Measurements from ENCODE around the gene HAPLN1. TPM values are rescaled to one million over a fixed set of nuclear protein-coding genes. Genes with fewer than 3 reads are reported as not detected.
"Not testable (repeated sequence)": the region's sequence is repeated elsewhere in the genome, so short reads cannot be mapped to it uniquely, and the experiment has no call there.

The HAPLN1 gene
- polyA plus RNA-seq, 1 experiment: not detected

GRCh38 chr5:83741571-83741970 is 20.9 kb upstream of the HAPLN1 start:
- ChIA-PET POLR2A (no interaction called here), CTCF (no interaction called here)
- DNase-seq (ENCODE audit: low read depth, low spot score): no peak
- no peak overlapping the region for H3K4me3 ChIP-seq (ENCODE audit: low read depth, low read length)
- no peak overlapping the region for H3K27ac ChIP-seq (ENCODE audit: low read depth, low read length)
- no peaks in the 10 kb centered on the region for H3K27me3 ChIP-seq (ENCODE audit: control insufficient read depth, insufficient read depth, low read length)
- no peak for TF ChIP-seq CTCF (IDR thresholded peaks at IDR 0.05; ENCODE audit: low read depth, low read length)
- peaks cover under 1% of the 10 kb centered on the region; the same call in 1 of the 2 replicates for H3K9me3 ChIP-seq (ENCODE audit: control insufficient read depth, insufficient read depth, low read length)

GRCh38 chr5:83740741-83741140 is 20.1 kb upstream of the HAPLN1 start:
- POLR2A ChIA-PET: no interaction called here
- CTCF ChIA-PET: interaction anchor here (1.4 kb wide), 1 partner anchor 29 kb away, joined by 6 read pairs; no protein-coding TSS in a partner anchor

GRCh38 chr5:83736169-83736568 is 15.5 kb upstream of the HAPLN1 start:
- H3K4me3 ChIP-seq (ENCODE audit: low read depth, low read length); CTCF ChIA-PET; H3K9me3 ChIP-seq (ENCODE audit: control insufficient read depth, insufficient read depth, low read length); H3K27me3 ChIP-seq (ENCODE audit: control insufficient read depth, insufficient read depth, low read length); DNase-seq (ENCODE audit: low read depth, low spot score); POLR2A ChIA-PET; H3K27ac ChIP-seq (ENCODE audit: low read depth, low read length): not testable (repeated sequence)

More at GRCh38 chr5:83740741-83741140, 20.1 kb upstream of the HAPLN1 start:
- no peak overlapping the region for H3K4me3 ChIP-seq (ENCODE audit: low read depth, low read length)
- DNase-seq (ENCODE audit: low read depth, low spot score): no peak
- TF ChIP-seq CTCF (IDR thresholded peaks at IDR 0.05; ENCODE audit: low read depth, low read length): no peak
- no peaks in the 10 kb centered on the region for H3K27me3 ChIP-seq (ENCODE audit: control insufficient read depth, insufficient read depth, low read length)
- H3K27ac ChIP-seq (ENCODE audit: low read depth, low read length): no peak overlapping the region
- no peaks in the 10 kb centered on the region for H3K9me3 ChIP-seq (ENCODE audit: control insufficient read depth, insufficient read depth, low read length)

DNA sequence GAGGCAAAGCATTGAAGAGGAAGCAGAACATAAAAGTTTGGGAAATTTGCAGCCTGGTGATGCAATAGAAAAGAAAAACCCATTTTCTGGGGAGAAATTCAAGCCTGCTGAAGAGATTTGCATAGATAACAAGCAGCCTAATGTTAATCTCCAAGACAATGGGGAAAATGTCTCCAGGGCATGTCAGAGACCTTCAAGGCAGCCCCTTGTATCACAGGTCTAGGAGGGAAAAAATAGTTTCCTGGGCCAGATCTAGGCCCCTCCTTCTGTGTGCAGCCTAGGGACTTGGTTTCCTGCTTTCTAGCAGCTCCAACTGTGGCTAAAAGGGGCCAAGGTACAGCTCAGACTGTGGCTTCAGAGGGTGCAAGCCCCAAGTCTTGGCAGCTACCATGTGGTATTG is 14.4 kb upstream of the HAPLN1 start:
- H3K9me3 ChIP-seq (ENCODE audit: control insufficient read depth, insufficient read depth, low read length); H3K4me3 ChIP-seq (ENCODE audit: low read depth, low read length); H3K27ac ChIP-seq (ENCODE audit: low read depth, low read length); CTCF ChIA-PET; H3K27me3 ChIP-seq (ENCODE audit: control insufficient read depth, insufficient read depth, low read length); DNase-seq (ENCODE audit: low read depth, low spot score); POLR2A ChIA-PET: not testable (repeated sequence)

- Histone ChIP-seq H3K9me3 (ENCODE audit: control insufficient read depth, insufficient read depth, low read length) (no peaks in the 10 kb centered on the region), H3K27me3 (ENCODE audit: control insufficient read depth, insufficient read depth, low read length) (no peaks in the 10 kb centered on the region), H3K4me3 (ENCODE audit: low read depth, low read length) (no peak overlapping the region), H3K27ac (ENCODE audit: low read depth, low read length) (no peak overlapping the region)
- ChIA-PET CTCF (interaction anchor here (1.2 kb wide), 1 partner anchor 544 kb away, joined by 3 read pairs; no protein-coding TSS in a partner anchor), POLR2A (no interaction called here)
- DNase-seq (ENCODE audit: low read depth, low spot score): no peak
- TF ChIP-seq CTCF (IDR thresholded peaks at IDR 0.05; ENCODE audit: low read depth, low read length): no peak
Observed at GRCh38 chr5:83731638-83732037, 11.0 kb upstream of the HAPLN1 start.

DNA sequence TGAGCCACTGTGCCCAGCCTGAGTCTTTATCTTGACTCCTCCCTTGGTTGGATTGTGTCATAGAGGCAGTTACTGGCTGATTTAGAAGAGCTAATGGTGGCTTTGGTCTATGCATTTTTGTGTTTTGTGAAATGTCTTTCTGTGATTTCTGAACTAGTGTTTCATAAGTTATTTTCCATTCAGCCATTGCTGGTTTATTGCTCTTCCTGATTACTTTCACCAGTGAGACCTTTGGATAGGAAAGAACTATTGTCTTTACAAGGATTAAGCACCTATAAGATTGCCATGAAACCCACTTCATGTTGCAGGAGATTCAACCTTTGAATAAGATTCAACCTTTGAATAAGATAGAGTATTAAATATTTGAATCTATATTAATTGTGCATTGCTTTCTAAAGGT is 8.7 kb upstream of the HAPLN1 start:
- ChIA-PET POLR2A (no interaction called here), CTCF (interaction anchor here (0.6 kb wide), 2 partner anchors 21 to 40 kb away, joined by 6 read pairs; no protein-coding TSS in a partner anchor)
- no peaks in the 10 kb centered on the region for H3K27me3 ChIP-seq (ENCODE audit: control insufficient read depth, insufficient read depth, low read length)

More for the DNA sequence above, 8.7 kb upstream of the HAPLN1 start:
- H3K4me3 ChIP-seq (ENCODE audit: low read depth, low read length): no peak overlapping the region
- H3K27ac ChIP-seq (ENCODE audit: low read depth, low read length): no peak overlapping the region
- no peak for TF ChIP-seq CTCF (IDR thresholded peaks at IDR 0.05; ENCODE audit: low read depth, low read length)
- no peak for DNase-seq (ENCODE audit: low read depth, low spot score)
- H3K9me3 ChIP-seq (ENCODE audit: control insufficient read depth, insufficient read depth, low read length): no peaks in the 10 kb centered on the region
